PC-3 (cell line): ENCODE data around the gene KCNK10.

Source experiments
- EZH2 ChIP-seq: fragments of 300-600 bp; sonication (generic); IDR thresholded peaks from one replicate; pipeline ENCODE4 v1.6.1; 2017; ENCODE audit warnings: antibody characterized with exemption, mild to moderate bottlenecking, low read length; ENCODE audit not compliant: unreplicated experiment
- EZH2phosphoT487 ChIP-seq: fragments of 300-600 bp; sonication (generic); IDR thresholded peaks from 2 replicates; pipeline ENCODE4 v1.6.1; 2018; ENCODE audit warnings: mild to moderate bottlenecking, antibody characterized with exemption, low read length, borderline replicate concordance
- TF ChIP-seq, protein P1 (sequence below): fragments of 300-600 bp; sonication (generic); conservative IDR thresholded peaks from 2 replicates; pipeline ENCODE4 v1.5.1; 2017; ENCODE audit warnings: antibody characterized with exemption, low read depth, mild to moderate bottlenecking, low read length

DNA sequence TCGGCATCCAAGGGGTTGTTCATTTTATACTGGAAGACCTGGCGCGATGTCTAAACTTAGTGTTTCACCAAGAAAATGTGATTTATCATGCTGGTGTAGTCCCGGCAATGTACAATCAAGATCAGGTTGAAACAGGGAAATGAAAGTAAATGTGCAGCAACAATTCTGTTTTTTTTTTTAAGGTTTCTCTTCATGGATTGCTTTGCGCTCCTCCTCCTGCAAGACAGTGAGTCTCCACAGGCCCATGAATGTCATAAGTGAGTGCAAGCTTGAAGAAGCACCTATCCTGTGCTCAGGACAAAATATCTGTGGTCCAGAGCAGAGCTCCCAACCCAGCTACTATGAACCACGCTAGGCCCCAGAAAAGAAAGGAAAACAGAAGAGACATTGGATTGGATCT is 143.4 kb downstream of the KCNK10 start:
- TF ChIP-seq, protein P1, sequence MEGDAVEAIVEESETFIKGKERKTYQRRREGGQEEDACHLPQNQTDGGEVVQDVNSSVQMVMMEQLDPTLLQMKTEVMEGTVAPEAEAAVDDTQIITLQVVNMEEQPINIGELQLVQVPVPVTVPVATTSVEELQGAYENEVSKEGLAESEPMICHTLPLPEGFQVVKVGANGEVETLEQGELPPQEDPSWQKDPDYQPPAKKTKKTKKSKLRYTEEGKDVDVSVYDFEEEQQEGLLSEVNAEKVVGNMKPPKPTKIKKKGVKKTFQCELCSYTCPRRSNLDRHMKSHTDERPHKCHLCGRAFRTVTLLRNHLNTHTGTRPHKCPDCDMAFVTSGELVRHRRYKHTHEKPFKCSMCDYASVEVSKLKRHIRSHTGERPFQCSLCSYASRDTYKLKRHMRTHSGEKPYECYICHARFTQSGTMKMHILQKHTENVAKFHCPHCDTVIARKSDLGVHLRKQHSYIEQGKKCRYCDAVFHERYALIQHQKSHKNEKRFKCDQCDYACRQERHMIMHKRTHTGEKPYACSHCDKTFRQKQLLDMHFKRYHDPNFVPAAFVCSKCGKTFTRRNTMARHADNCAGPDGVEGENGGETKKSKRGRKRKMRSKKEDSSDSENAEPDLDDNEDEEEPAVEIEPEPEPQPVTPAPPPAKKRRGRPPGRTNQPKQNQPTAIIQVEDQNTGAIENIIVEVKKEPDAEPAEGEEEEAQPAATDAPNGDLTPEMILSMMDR = no peak
- TF ChIP-seq EZH2 = no peak
- no peak for TF ChIP-seq EZH2phosphoT487
